PFSK-1 (cell line): ENCODE results near the gene PHLPP1.

ENCODE experiments used
- FOXP2 ChIP-seq: optimal IDR thresholded peaks from 2 replicates; pipeline ENCODE3; 2011; ENCODE audit warnings: borderline replicate concordance, control low read depth, inconsistent platforms; ENCODE audit not compliant: insufficient read depth; ENCODE audit errors: extremely low read length, extremely low read depth
- POLR2AphosphoS5 ChIP-seq: IDR thresholded peaks from 2 replicates; pipeline ENCODE4 v1.6.1; 2012; ENCODE audit warnings: low read depth, mild to moderate bottlenecking, control low read depth, low read length, moderate library complexity
- REST ChIP-seq, 2 experiments: IDR thresholded peaks; 2 replicates each; pipeline versions ENCODE4 v1.6.1 to v1.8.0; 2011 to 2012; ENCODE audit warnings: low read depth in 2 of 2, low read length in 2 of 2, control low read depth in 1 of 2, inconsistent platforms in 1 of 2, mild to moderate bottlenecking in 1 of 2, moderate library complexity in 1 of 2; ENCODE audit not compliant: insufficient read depth in 1 of 2
- SIN3A ChIP-seq: IDR thresholded peaks from 2 replicates; pipeline ENCODE4 v1.6.1; 2012; ENCODE audit warnings: mild to moderate bottlenecking, low read length, moderate library complexity, borderline replicate concordance; ENCODE audit not compliant: insufficient read depth
- TAF1 ChIP-seq: IDR thresholded peaks from 2 replicates; pipeline ENCODE4 v1.6.1; 2012; ENCODE audit warnings: low read length, control low read depth, borderline replicate concordance; ENCODE audit not compliant: insufficient read depth

The PHLPP1 gene

GRCh38 chr18:62812242-62812641 lies 96.9 kb downstream of the PHLPP1 start:
- TF ChIP-seq POLR2AphosphoS5 = no peak
- no peak for TF ChIP-seq TAF1
- TF ChIP-seq REST (IDR thresholded peaks at IDR 0.05; ENCODE audit: insufficient read depth in 1 of 2, low read depth in 2 of 2, low read length in 2 of 2) = no peak
- no peak for TF ChIP-seq SIN3A
- no peak for TF ChIP-seq FOXP2

GRCh38 chr18:62812876-62813275 lies 97.5 kb downstream of the PHLPP1 start:
- TF ChIP-seq TAF1 (no peak), POLR2AphosphoS5 (no peak), FOXP2 (no peak), REST (IDR thresholded peaks at IDR 0.05; ENCODE audit: insufficient read depth in 1 of 2, low read depth in 2 of 2, low read length in 2 of 2) (no peak), SIN3A (no peak)

- TF ChIP-seq TAF1 (no peak), FOXP2 (no peak), POLR2AphosphoS5 (no peak), REST (IDR thresholded peaks at IDR 0.05; ENCODE audit: insufficient read depth in 1 of 2, low read depth in 2 of 2, low read length in 2 of 2) (no peak), SIN3A (no peak)
These were observed 98.9 kb downstream of the PHLPP1 start for GRCh38 chr18:62814132-62814759.

GRCh38 chr18:62825382-62825781 lies 110.0 kb downstream of the PHLPP1 start:
- TF ChIP-seq POLR2AphosphoS5 = no peak
- TF ChIP-seq FOXP2 = no peak
- TF ChIP-seq REST (IDR thresholded peaks at IDR 0.05; ENCODE audit: insufficient read depth in 1 of 2, low read depth in 2 of 2, low read length in 2 of 2) = no peak
- TF ChIP-seq SIN3A = no peak
- TF ChIP-seq TAF1 = no peak
